Activated CD4-positive, alpha-beta T cell treated with anti-CD3 and anti-CD28 coated beads, Interleukin-2, Interleukin-6, amounts not matched to agents 100 ng/mL and 50 ng/mL, durations not matched to agents 16 hours and 8 hours (primary cell): Measurements from ENCODE around the gene EDN1.
"Not testable (repeated sequence)": the region's sequence is repeated elsewhere in the genome, so short reads cannot be mapped to it uniquely, and the experiment has no call there.

Experiments
- DNase-seq: peaks from one replicate; pipeline ENCODE4 v3.0.0-alpha.2; 2020

Gene EDN1

GRCh38 chr6:12295558-12296254, 5.5 kb downstream of the EDN1 start:
- no peak for DNase-seq

GRCh38 chr6:12296255-12296573, 6.1 kb downstream of the EDN1 start:
- no peak for DNase-seq

- no peak for DNase-seq
These were observed 6.4 kb downstream of the EDN1 start for GRCh38 chr6:12296604-12297003.

- no peak for DNase-seq
These were observed 7.3 kb downstream of the EDN1 start for GRCh38 chr6:12297363-12298016.

- no peak for DNase-seq
These were observed 8.1 kb downstream of the EDN1 start for GRCh38 chr6:12298017-12298978.

GRCh38 chr6:12298995-12299394, 8.8 kb downstream of the EDN1 start:
- DNase-seq = no peak

- DNase-seq = no peak
These were observed 10.9 kb downstream of the EDN1 start for GRCh38 chr6:12301018-12301417.

- DNase-seq = no peak
These were observed 14.3 kb downstream of the EDN1 start for GRCh38 chr6:12304487-12304886.

GRCh38 chr6:12309070-12309469, 18.9 kb downstream of the EDN1 start:
- no peak for DNase-seq

GRCh38 chr6:12311106-12311505, 20.9 kb downstream of the EDN1 start:
- no peak for DNase-seq

- DNase-seq = no peak
These were observed 22.6 kb downstream of the EDN1 start for GRCh38 chr6:12312736-12313135.

GRCh38 chr6:12313306-12313991, 23.3 kb downstream of the EDN1 start:
- DNase-seq = no peak

GRCh38 chr6:12313992-12314589, 23.9 kb downstream of the EDN1 start:
- no peak for DNase-seq

GRCh38 chr6:12314751-12315150, 24.6 kb downstream of the EDN1 start:
- DNase-seq = no peak

GRCh38 chr6:12315292-12316081, 25.3 kb downstream of the EDN1 start:
- DNase-seq = no peak

GRCh38 chr6:12318749-12319148, 28.6 kb downstream of the EDN1 start:
- no peak for DNase-seq

GRCh38 chr6:12320074-12320473, 29.9 kb downstream of the EDN1 start:
- not testable (repeated sequence) for DNase-seq

GRCh38 chr6:12324099-12324498, 33.9 kb downstream of the EDN1 start:
- DNase-seq = no peak

GRCh38 chr6:12324748-12325147, 34.6 kb downstream of the EDN1 start:
- DNase-seq = no peak

- DNase-seq = no peak
These were observed 35.7 kb downstream of the EDN1 start for GRCh38 chr6:12325872-12326271.

- DNase-seq = no peak
These were observed 37.2 kb downstream of the EDN1 start for GRCh38 chr6:12327391-12327790.

- DNase-seq = no peak
These were observed 37.8 kb downstream of the EDN1 start for GRCh38 chr6:12327988-12328387.
